NT2/D1 (cell line): Measurements from ENCODE around the gene PHIP.

ENCODE experiments used
- DNase-seq: peaks from one replicate; pipeline ENCODE4 v3.0.0-alpha.2; 2011; ENCODE audit warnings: low read depth, low spot score
- H3K27me3 ChIP-seq: 2 replicates; pipeline ENCODE4 v1.6.0; 2011; ENCODE audit warnings: mild to moderate bottlenecking; ENCODE audit not compliant: insufficient read length, insufficient read depth
- H3K36me3 ChIP-seq: 2 replicates; pipeline ENCODE4 v1.6.1; 2011; ENCODE audit warnings: mild to moderate bottlenecking, low read length, mixed read lengths; ENCODE audit not compliant: insufficient read depth, insufficient read length
- H3K4me1 ChIP-seq: 2 replicates; pipeline ENCODE4 v1.5.1; 2011; ENCODE audit not compliant: insufficient read depth, insufficient read length
- H3K4me3 ChIP-seq: 2 replicates; pipeline ENCODE4 v1.5.1; 2011; ENCODE audit warnings: low read depth; ENCODE audit not compliant: insufficient read length
- H3K9ac ChIP-seq: 2 replicates; pipeline ENCODE4 v1.6.0; 2011; ENCODE audit warnings: low read depth; ENCODE audit not compliant: insufficient read length
- H3K9me3 ChIP-seq: 2 replicates; pipeline ENCODE4 v1.5.1; 2011; ENCODE audit warnings: mild to moderate bottlenecking, low read length; ENCODE audit not compliant: insufficient read depth
- SUZ12 ChIP-seq: IDR thresholded peaks from 2 replicates; pipeline ENCODE4 v1.6.1; 2011; ENCODE audit not compliant: insufficient read length, insufficient read depth; ENCODE audit errors: extremely low read depth
- YY1 ChIP-seq: IDR thresholded peaks from 2 replicates; pipeline ENCODE4 v1.6.1; 2011; ENCODE audit not compliant: insufficient read length, insufficient read depth
- ZNF274 ChIP-seq: IDR thresholded peaks from 2 replicates; pipeline ENCODE4 v1.6.1; 2011; ENCODE audit warnings: mild to moderate bottlenecking, low read depth, low read length

PHIP gene

GRCh38 chr6:79078075-79078969 is at the start of gene PHIP:
TSS of gene PHIP (minus strand) at chr6:79078254. CDS start at chr6:79078068, 186 bp downstream.
- H3K9ac ChIP-seq, result peak within 1 kb of the TSS; percentile 80
- no peaks in the 10 kb centered on the region for H3K36me3 ChIP-seq
- no peaks in the 10 kb centered on the region for H3K27me3 ChIP-seq
- no peaks in the 10 kb centered on the region for H3K4me1 ChIP-seq
- no peaks in the 10 kb centered on the region; the same call in 1 of the 2 replicates for H3K9me3 ChIP-seq
- H3K4me3 ChIP-seq, result peak within 1 kb of the TSS; percentile 84
- peak; percentile 77 for DNase-seq
- no peak for TF ChIP-seq ZNF274
- no peak for TF ChIP-seq SUZ12
- TF ChIP-seq YY1, result peak; percentile 29

- no peak overlapping the region for H3K9ac ChIP-seq
- TF ChIP-seq YY1, result no peak
- TF ChIP-seq ZNF274, result no peak
- no peak for TF ChIP-seq SUZ12
- no peak for DNase-seq
- no peak overlapping the region for H3K4me3 ChIP-seq
- H3K4me1 ChIP-seq, result no peaks in the 10 kb centered on the region
- no peaks in the 10 kb centered on the region for H3K9me3 ChIP-seq
- no peaks in the 10 kb centered on the region for H3K27me3 ChIP-seq
- no peaks in the 10 kb centered on the region for H3K36me3 ChIP-seq
These were observed 49.6 kb upstream of the PHIP start for GRCh38 chr6:79127660-79128059.

- Histone ChIP-seq H3K36me3 (no peaks in the 10 kb centered on the region), H3K9ac (no peak overlapping the region), H3K27me3 (no peaks in the 10 kb centered on the region), H3K4me1 (no peaks in the 10 kb centered on the region), H3K9me3 (no peaks in the 10 kb centered on the region), H3K4me3 (no peak overlapping the region)
- no peak for DNase-seq
- TF ChIP-seq ZNF274, result no peak
- no peak for TF ChIP-seq SUZ12
- TF ChIP-seq YY1, result no peak
These were observed 41.2 kb upstream of the PHIP start for GRCh38 chr6:79119217-79119616.

- no peak overlapping the region for H3K9ac ChIP-seq
- H3K27me3 ChIP-seq, result no peaks in the 10 kb centered on the region
- no peaks in the 10 kb centered on the region for H3K4me1 ChIP-seq
- no peak for TF ChIP-seq ZNF274
- no peak for TF ChIP-seq YY1
- TF ChIP-seq SUZ12, result no peak
- H3K4me3 ChIP-seq, result no peak overlapping the region
- no peaks in the 10 kb centered on the region for H3K36me3 ChIP-seq
- DNase-seq, result no peak
- no peaks in the 10 kb centered on the region for H3K9me3 ChIP-seq
These were observed 39.7 kb upstream of the PHIP start for GRCh38 chr6:79117752-79118151.

- Histone ChIP-seq H3K9ac (no peak overlapping the region), H3K36me3 (no peaks in the 10 kb centered on the region), H3K4me3 (no peak overlapping the region), H3K4me1 (no peaks in the 10 kb centered on the region), H3K27me3 (no peaks in the 10 kb centered on the region), H3K9me3 (no peaks in the 10 kb centered on the region)
- TF ChIP-seq YY1 (no peak), ZNF274 (no peak), SUZ12 (no peak)
- no peak for DNase-seq
These were observed 37.6 kb upstream of the PHIP start for GRCh38 chr6:79115553-79116182.

- TF ChIP-seq ZNF274, result no peak
- no peak for TF ChIP-seq YY1
- no peak for TF ChIP-seq SUZ12
- no peak for DNase-seq
- Histone ChIP-seq H3K9ac (no peak overlapping the region), H3K27me3 (no peaks in the 10 kb centered on the region), H3K36me3 (no peaks in the 10 kb centered on the region), H3K9me3 (no peaks in the 10 kb centered on the region), H3K4me1 (no peaks in the 10 kb centered on the region), H3K4me3 (no peak overlapping the region)
These were observed 33.5 kb upstream of the PHIP start for GRCh38 chr6:79111549-79111948.

- H3K4me1 ChIP-seq, result no peaks in the 10 kb centered on the region
- DNase-seq, result no peak
- no peaks in the 10 kb centered on the region for H3K36me3 ChIP-seq
- TF ChIP-seq SUZ12 (no peak), YY1 (no peak), ZNF274 (no peak)
- no peak overlapping the region for H3K9ac ChIP-seq
- no peaks in the 10 kb centered on the region for H3K9me3 ChIP-seq
- H3K4me3 ChIP-seq, result no peak overlapping the region
- H3K27me3 ChIP-seq, result no peaks in the 10 kb centered on the region
These were observed 23.1 kb upstream of the PHIP start for GRCh38 chr6:79101164-79101563.
